Iris pigment epithelial cell (primary cell): Measurements from ENCODE around the gene OVAAL.
A peak's percentile ranks its signal among the peaks of the same experiment; 100 is the strongest.
"Not testable (repeated sequence)": the region's sequence is repeated elsewhere in the genome, so short reads cannot be mapped to it uniquely, and the experiment has no call there.

Experiments
- DNase-seq: peaks from one replicate; pipeline ENCODE4 v3.0.0-alpha.2; 2011; ENCODE audit warnings: low read depth

OVAAL gene

DNA sequence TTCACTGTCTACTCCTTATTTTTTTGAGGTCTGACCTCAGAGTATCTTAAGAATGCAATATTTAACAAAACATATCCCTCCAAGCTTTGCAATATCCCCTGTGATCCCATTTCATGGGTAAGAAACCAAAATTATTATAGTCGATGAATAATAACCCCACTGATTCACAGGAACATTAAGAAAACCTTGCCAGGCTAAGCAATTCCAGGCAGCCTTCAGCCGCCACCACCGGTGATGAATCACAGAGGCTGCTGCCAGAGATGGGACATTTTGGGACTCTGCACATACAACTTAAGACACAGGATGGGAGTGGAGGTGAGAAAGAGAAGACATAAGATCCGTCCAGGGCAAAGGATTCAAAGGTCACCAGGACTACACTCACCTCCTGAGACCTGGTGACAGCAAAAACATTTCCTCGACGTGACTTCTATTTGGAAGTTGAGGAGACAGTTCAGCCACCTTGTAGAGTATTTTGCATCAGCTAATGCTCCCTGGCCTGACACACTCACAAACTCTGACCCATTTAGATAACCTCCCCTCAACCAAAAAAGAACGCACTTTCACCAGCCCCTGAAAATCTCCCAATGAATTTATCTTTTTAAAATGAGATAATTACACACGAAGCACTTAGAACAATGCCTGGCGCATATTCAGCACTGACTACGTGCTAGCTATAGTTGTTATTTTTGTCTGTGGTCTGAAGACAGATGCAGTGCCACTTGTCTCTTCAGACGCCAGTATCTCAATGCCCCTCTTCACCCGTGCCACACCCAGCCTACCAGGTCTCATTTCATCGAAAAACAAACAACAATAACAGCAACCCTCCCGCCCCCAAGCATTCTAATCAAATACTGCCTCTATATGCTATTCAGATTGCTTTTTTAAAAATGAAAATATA lies 17.8 kb upstream of the OVAAL start:
- no peak for DNase-seq

GRCh38 chr1:180542113-180542837 lies 16.5 kb upstream of the OVAAL start:
- DNase-seq: no peak

DNA sequence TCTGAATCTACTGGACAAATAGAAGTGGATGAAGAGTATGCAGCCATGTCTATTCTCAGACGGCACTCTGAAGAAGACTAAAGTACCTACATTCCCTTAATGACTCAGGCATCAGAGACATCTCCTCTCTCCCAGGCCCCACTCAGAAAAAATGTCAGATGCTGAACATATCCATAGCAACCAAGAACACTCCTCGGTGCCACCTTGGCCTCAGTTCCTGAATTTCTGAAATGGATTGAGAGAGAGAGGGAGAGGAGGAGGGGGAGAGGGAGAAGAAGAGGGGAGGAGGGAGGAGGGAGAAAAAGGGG lies 16.0 kb upstream of the OVAAL start:
- peak; percentile 53 for DNase-seq

DNA sequence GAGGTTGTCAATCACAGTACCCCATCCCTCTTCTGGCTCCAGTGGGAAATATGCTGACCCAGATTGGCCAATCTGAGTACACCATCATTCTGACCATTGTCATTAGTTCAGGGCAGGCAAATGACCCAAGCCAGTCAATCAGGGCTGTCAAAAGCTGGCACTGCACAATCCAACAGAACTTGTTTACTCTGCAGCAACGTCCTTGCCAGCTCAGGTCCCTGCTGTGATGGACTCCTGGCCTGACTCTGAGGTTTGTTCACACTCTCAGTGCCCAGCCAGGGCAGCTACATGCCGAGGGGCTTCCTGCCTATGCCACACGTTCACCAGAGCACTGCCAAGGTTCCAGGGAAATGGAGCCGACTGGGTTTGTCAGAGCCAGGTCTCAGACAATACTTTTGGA lies 14.7 kb upstream of the OVAAL start:
- DNase-seq: no peak

DNA sequence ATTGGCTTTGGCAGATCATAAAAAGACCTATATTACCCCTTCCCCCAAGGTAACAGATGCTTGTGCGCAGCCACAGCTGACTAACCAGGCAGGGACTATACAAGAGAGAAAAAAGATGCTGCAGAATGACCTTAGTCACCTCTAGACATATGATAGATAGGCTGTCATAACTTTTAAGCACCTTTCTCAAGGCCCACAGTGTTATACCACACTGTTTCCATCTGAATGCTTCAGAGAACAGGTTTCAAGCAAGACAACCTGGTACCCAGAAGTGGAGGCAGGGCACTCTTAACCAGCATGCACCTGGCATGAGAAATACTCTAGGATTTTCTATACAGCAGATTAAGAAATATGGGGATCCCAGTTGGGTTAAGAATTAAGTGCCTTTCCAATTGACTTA lies 12.8 kb upstream of the OVAAL start:
- DNase-seq: no peak

- no peak for DNase-seq
These were observed 10.0 kb upstream of the OVAAL start for GRCh38 chr1:180548686-180549317.

DNA sequence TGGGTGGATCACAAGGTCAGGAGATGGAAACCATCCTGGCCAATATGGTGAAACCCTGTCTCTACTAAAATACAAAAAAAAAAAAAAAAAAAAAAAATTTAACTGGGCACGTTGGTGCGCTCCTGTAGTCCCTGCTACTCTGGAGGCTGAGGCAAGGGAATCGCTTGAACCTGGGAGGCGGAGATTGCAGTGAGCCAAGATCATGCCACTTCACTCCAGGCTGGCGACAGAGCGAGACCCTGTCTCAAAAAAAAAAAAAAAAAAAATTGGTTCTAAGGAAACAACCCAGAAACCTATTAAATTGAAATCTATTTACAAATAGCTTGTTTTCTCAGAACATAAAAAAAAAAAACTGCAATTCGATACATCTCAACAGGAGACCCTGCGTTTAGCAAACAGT lies 9.0 kb upstream of the OVAAL start:
- not testable (repeated sequence) for DNase-seq

DNA sequence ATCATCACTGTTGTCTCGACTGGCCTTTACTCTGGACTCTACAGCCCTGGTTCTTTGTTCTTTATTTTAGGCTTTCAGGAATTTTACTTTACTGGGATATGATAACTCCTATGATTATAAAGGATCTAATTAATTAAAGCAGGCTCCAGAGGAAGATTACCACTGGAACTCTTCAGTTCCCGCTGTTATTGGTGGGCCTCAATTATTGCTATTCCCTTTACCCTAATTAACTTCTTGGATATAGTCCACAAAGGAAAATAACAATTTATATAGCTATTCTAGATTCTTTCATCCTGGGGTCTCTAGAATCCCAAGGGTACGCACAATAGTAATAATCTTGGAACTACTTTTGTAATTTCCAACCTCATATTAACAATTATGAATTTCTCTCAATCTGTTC lies 8.5 kb upstream of the OVAAL start:
- DNase-seq: no peak

- no peak for DNase-seq
These were observed 6.8 kb upstream of the OVAAL start for GRCh38 chr1:180551997-180552396.

DNA sequence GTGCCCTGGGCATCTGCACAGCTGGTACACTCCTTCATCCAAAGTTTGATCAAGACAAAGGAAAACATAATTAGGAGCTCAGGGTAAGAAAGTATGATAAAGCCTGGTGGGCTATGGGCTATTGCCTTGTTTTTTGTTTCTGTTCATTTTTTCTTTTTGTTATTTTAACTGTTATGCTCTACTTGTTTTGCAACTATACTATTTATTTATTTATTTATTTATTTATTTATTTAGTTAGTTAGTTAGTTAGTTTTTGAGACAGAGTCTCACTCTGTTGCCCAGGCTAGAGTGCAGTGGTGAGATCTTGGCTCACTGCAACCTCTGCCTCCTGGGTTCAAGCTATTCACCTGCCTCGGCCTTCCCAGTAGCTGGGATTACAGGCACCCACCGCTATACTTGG lies 5.7 kb upstream of the OVAAL start:
- not testable (repeated sequence) for DNase-seq

DNA sequence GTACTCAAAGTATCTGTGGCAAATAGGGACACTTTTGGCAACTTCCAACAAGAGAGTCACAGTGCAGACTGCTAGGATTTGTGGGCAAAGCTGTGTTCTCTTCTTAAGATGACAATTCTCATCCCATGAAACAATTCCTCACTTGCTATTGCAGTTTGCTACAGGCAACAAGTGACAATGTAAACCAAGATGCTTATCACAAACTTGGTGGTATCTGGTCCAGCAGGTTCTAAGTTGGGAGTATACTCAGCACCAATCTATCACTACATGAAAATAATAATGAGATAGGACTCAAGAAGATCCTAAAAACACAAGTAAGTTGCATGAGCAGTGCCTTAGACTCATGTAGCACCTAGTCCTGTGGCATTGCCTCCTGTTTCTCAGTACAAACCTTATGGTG lies 3.4 kb upstream of the OVAAL start:
- DNase-seq: no peak

- DNase-seq: no peak
These were observed 1.6 kb downstream of the OVAAL start for GRCh38 chr1:180560200-180560867.

- DNase-seq: peak; percentile 75
These were observed 2.3 kb downstream of the OVAAL start for GRCh38 chr1:180560868-180561600.

DNA sequence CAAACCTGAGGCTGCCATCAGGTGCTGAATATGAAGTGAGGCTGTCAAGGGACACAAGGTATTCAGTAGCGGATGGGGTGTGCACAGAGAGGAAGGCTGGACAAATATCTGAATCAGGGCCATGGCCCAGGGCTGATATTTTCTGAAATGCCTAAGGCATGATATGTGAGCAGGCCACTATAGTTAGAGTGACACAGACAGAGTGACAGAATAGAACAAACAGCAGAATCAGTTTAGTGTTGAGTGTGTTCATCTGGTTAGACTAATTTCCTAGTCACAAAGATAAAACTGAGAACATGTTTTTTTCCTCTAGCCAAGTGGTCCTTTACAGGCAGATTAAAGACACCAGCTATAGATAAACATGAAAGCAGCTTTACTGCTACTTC lies 3.9 kb downstream of the OVAAL start:
- DNase-seq: no peak

GRCh38 chr1:180563026-180563827 lies 4.5 kb downstream of the OVAAL start:
- peak; percentile 83 for DNase-seq

GRCh38 chr1:180565121-180565871 lies 6.5 kb downstream of the OVAAL start:
- DNase-seq: no peak

DNA sequence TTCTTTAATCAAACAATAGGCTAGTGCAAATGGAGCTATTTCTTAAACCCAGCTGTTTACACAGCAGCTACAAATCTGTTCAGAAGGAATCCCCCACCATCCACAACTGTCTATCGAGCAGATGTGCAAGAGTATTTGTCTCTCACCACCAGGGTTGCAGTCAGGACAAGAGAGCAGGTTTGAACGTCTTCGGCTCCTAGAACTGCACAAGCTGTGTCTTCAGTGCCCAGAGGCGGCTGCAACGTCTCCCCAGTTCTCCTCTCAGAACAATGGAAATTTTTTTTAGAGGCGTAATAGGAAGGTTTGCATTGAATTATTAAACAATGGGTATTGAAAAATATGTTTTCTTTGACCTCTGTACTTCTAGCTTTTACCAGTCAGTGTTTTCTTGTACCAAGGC lies 7.3 kb downstream of the OVAAL start:
- no peak for DNase-seq

- DNase-seq: no peak
These were observed 7.7 kb downstream of the OVAAL start for GRCh38 chr1:180566495-180566894.

GRCh38 chr1:180567654-180568053 lies 8.9 kb downstream of the OVAAL start:
- DNase-seq: no peak

- no peak for DNase-seq
These were observed 9.4 kb downstream of the OVAAL start for GRCh38 chr1:180568184-180568583.
